Measurements from ENCODE around the gene LRRC74B.
A peak's percentile ranks its signal among the peaks of the same experiment; 100 is the strongest.

The LRRC74B gene

GRCh38 chr22:21014202-21014725, 31.5 kb upstream of the LRRC74B start:
- DNase-seq = peak; percentile 73 to 74

DNA sequence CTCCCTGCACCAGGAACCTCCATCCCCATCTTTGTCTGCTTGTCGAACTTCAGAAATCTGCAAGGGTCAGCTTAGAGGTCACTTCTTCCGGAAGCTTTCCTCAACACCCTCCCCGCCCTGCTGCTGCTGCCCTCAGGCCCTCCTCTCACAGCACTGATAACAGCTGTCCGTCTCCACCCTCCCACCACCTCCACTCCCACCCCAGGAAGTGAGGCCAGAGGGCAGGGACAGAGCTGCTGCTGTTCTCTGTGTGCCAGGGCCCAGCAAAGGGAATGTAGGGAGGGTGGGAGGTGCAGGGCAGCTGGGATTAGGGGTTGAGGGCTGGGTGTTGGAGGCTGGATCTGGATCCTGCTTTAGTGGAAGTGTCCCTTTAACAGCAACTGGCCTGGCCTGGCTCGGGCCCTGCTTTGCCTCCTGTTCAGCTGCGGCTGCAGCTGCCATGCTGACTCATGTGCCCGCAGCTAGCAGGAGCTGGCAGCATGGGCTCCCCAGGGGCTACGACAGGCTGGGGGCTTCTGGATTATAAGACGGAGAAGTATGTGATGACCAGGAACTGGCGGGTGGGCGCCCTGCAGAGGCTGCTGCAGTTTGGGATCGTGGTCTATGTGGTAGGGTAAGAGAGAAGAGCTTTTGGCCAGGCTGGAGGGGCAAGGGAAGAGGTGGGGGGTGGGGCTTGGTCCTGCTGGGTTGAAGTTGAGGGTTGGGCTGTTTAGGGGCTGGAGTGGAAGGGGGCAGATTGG, 30.9 kb upstream of the LRRC74B start, which contains the start of gene P2RX6:
TSS of gene P2RX6 (plus strand) at position 440 of the 740 bp plus-strand sequence. CDS start at position 450, 10 bp downstream.
- no peak for DNase-seq

GRCh38 chr22:21015466-21016006, 30.2 kb upstream of the LRRC74B start:
- DNase-seq = no peak

DNA sequence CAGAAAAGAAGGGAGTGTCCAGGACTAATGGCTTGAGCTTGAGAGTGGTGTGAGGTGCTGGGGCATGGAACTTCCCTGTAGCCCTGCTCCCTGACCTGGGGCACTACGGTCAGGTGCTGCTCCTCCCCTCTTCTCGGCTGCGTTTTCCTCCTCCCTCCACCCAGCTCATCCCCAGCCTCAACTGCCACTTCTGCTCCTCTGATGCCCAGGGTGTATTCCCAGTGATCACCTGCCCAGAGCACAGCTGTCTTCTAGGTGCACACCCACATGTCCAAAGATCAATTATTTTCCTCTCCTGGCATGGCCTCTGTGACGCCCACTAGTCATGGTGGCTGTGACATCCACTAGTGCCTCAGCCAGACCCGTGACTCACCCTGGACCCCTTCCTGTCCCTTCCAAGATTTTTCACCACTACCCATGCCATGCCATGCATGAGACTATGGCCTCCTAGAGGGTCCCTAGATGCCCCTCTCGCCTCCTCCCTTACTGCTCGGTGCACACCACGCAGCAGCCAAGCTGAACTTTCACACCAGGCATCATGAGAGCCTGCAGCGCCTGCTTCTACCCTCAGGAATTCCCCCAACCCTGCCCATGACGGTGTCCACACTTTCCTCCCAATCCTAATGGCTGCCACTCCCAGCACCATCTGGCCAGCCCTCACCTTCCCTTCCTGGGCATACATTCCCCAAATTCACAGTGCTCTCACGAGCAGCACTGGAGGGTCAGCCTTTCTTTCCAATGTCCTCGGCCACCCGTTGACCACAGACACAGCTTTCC, 28.9 kb upstream of the LRRC74B start:
- DNase-seq = no peak

DNA sequence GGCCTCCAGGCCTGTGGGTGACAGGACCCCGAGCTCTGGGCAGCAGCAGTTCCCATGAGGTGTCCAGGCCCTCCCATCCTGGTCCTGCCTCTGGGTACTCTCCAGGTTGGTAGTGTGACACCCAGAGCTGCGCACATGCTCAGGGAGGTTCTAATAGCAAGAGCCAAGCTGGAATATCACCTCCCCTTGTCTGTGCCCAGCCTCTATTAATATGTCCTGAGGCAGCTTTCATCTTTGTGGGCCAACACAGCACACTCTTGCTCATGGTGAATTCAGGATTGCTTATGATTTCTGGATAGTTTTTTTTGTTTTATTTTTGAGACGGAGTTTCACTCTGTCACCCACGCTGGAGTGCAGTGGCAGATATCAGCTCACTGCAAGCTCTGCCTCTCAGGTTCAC, 27.4 kb upstream of the LRRC74B start:
- DNase-seq = no peak

DNA sequence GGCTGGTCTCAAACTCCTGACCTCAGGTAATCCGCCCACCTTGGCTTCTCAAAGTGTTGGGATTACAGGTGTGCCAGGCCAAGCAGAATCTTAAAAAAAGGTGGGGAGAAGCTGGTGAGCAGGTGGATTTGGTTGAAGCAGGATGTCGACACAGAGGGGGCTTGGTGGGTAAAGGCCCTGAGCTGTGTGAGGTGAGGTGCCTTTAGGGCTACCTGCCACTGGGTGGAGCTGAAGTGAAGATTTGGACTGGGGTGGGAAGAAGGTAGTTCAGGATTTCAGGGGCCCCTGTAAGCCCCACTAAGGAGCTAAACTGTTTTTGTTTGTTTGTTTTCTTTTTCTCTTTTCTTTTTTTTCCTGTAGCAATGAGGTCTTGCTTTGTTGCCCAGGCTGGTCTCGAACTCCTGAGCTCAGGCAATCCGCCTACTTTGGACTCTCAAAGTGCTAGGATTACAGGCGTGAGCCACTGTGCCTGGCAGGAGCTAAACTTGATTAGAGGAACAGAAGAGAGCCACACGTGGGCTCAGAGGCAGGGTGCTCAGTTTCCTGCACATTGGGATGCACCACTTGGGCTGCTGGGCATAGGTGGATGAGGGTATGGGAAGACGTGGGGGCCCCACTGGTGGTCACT, 24.8 kb upstream of the LRRC74B start:
- no peak for DNase-seq

GRCh38 chr22:21022507-21022906, 23.2 kb upstream of the LRRC74B start:
- no peak for DNase-seq

DNA sequence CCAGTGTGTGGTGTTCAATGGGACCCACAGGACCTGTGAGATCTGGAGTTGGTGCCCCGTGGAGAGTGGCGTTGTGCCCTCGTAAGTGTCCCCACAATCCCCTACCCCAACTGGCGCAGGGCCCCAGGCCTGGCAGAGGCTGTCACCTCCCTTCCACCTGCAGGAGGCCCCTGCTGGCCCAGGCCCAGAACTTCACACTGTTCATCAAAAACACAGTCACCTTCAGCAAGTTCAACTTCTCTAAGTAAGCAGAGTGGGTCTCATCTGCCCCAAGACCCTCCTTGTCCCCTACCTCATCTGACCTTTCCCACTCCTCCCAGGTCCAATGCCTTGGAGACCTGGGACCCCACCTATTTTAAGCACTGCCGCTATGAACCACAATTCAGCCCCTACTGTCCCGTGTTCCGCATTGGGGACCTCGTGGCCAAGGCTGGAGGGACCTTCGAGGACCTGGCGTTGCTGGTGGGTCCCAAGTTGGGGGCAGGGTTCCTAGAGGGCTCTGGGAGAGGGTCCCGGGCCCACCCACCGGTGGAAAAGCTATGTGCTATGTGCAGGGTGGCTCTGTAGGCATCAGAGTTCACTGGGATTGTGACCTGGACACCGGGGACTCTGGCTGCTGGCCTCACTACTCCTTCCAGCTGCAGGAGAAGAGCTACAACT, 22.7 kb upstream of the LRRC74B start:
- no peak for DNase-seq

DNA sequence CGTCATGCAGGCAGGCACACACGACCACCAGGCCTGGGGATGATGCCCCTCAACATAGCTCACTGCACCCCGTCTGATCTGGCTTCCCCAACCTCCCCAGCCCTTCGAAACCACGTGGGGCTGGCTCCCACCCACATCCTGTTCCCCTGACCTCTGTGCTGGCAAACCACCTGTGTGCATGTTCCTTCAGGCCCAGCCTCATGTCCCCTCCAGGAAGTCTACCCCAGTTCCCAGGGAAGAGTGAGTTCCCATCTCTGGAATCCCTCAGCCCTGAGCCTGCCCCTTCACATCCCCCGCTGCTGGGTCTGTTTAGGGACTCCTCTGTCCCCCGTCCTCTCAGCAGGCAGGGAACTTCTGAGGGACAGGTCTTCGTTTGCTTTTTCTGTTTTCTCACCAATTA, 20.5 kb upstream of the LRRC74B start:
- no peak for DNase-seq

- no peak for DNase-seq
Measured at GRCh38 chr22:21025763-21026755, 19.7 kb upstream of the LRRC74B start.

GRCh38 chr22:21026783-21027692, 18.7 kb upstream of the LRRC74B start:
- DNase-seq = no peak

GRCh38 chr22:21028277-21029251, 17.2 kb upstream of the LRRC74B start:
- DNase-seq = no peak

DNA sequence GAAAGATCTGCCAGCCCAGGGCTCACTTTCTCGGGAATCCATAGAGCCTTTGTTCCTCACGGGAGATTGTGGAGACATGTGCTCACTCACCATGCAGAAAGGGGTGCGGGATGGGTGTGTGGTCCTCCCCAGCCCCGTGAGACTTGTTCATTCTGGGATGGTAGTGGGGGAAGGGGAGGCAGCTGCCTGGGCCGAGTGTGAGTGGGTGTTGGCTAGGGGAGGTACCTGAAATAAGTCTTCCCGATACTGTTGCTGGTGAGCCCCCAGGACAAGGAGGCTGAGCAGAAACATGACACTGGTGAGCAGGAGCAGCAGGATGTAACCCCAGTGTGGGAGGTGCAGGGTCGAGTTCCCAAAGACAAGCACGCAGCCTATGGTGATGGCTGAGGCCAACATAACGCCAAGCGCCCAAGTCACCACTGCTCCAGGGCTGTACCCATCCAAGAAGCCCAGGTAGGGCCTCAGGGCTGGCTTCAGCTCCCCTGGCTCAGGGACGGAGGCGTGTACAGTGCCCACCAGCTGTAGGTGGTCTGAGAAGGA, 16.2 kb upstream of the LRRC74B start:
- no peak for DNase-seq

GRCh38 chr22:21030032-21030431, 15.7 kb upstream of the LRRC74B start:
- no peak for DNase-seq

GRCh38 chr22:21030621-21031544, 14.9 kb upstream of the LRRC74B start:
- DNase-seq = no peak

DNA sequence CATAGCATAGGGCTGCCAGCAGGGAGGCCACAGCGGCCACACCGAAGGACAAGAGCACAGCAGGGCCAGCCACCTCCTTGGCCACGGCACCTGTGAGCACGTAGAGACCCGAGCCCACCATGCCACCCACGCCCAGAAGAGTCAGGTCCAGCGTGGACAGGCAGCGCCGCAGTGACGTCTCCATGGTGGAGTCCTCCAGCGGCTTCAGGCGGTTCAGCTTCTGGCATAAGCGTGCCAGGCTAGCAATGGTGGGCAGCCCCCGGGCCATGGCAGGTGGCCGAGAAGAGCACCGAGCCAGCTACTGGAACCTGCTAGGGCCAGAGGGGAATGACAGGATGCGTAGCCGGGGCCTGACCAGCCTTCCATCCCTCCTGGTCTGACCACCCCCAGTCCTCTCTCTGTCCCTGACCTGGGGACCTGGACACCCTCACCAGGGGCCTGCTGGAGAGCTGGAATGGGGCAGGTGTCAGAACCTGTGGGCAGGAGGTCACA, 14.2 kb upstream of the LRRC74B start:
- DNase-seq = no peak
